Tibial nerve (tissue), 4 donors: ENCODE data around the gene RNF149. TPM values are rescaled to one million over a fixed set of nuclear protein-coding genes. Genes with fewer than 3 reads are reported as not detected.

Experiments
- DNase-seq, 2 donors: peaks; one replicate each; pipeline ENCODE4 v3.0.0-alpha.2; 2019; ENCODE audit warnings: low spot score in 2 of 2
- H3K27ac ChIP-seq, 4 donors: fragments of 200-600 bp; sonication (generic) in 3 of 4; one replicate each; pipeline ENCODE4 v1.5.1; 2017 to 2019; ENCODE audit warnings: mild to moderate bottlenecking in 1 of 4
- H3K27me3 ChIP-seq, 2 donors: fragments of 200-600 bp; sonication (generic) in 1 of 2; one replicate each; pipeline versions ENCODE4 v1.5.1 to v1.6.0; 2017 to 2019
- H3K36me3 ChIP-seq, 3 donors: fragments of 200-600 bp; sonication (generic); one replicate each; pipeline ENCODE4 v1.5.1; 2018 to 2019
- H3K4me1 ChIP-seq, 4 donors: fragments of 200-600 bp; sonication (generic) in 3 of 4; one replicate each; pipeline ENCODE4 v1.5.1; 2017 to 2019
- H3K4me3 ChIP-seq, 4 donors: fragments of 200-600 bp; sonication (generic) in 3 of 4; one replicate each; pipeline ENCODE4 v1.5.1; 2017 to 2019; ENCODE audit warnings: mild to moderate bottlenecking in 1 of 4, moderate library complexity in 1 of 4
- H3K9me3 ChIP-seq, 4 donors: fragments of 200-600 bp; sonication (generic) in 3 of 4; one replicate each; pipeline ENCODE4 v1.5.1; 2017 to 2019
- EP300 ChIP-seq, 2 donors: sonication (generic); formaldehyde crosslinking; IDR thresholded peaks; one replicate each; pipeline ENCODE4 v1.6.1; 2017; ENCODE audit warnings: antibody characterized with exemption in 2 of 2, mild to moderate bottlenecking in 1 of 2
- POLR2A ChIP-seq, 2 donors: fragments of 450-650 bp; IDR thresholded peaks; one replicate each; pipeline ENCODE4 v1.6.1; 2017; ENCODE audit warnings: antibody characterized with exemption in 2 of 2, mild to moderate bottlenecking in 2 of 2, moderate library complexity in 2 of 2
- WGBS, 2 donors: methylation state at CpG; one replicate each; pipeline ENCODE4 v1.1.5; 2018; 5-methylcytosine and 5-hydroxymethylcytosine counted together
- total RNA-seq, 4 donors: library from RNA; depleted of rRNA; stranded (reverse); fragments of >200 nt; gene quantifications; one replicate each; pipeline ENCODE4 v1.1.0, GENCODE V29; 2016
- TF ChIP-seq, protein P1 (sequence below), 5 experiments: fragments of 200-600 bp in 3 of 5; fragments of 450-650 bp in 2 of 5; sonication (generic) in 3 of 5; IDR thresholded peaks; one replicate each; pipeline ENCODE4 v1.5.1; 2016 to 2019; ENCODE audit warnings: antibody characterized with exemption in 5 of 5, mild to moderate bottlenecking in 3 of 5, moderate library complexity in 2 of 5

The RNF149 gene
- total RNA-seq, 4 donors from 2014 or later = 61.0 to 108 (median 67.3) TPM

GRCh38 chr2:101341421-101341820, 32.9 kb upstream of the RNF149 start:
- Histone ChIP-seq H3K9me3 (no peaks in the 10 kb centered on the region), H3K36me3 (no peaks in the 10 kb centered on the region), H3K4me3 (no peak overlapping the region), H3K4me1 (peaks cover 0 to 11% (median 0%) of the 10 kb centered on the region in 4 donors), H3K27me3 (no peaks in the 10 kb centered on the region), H3K27ac (no peak overlapping the region)
- 84 to 86% methylated on average over 7 of the region's 7 CpGs for WGBS, 2 donors
- TF ChIP-seq, protein P1, sequence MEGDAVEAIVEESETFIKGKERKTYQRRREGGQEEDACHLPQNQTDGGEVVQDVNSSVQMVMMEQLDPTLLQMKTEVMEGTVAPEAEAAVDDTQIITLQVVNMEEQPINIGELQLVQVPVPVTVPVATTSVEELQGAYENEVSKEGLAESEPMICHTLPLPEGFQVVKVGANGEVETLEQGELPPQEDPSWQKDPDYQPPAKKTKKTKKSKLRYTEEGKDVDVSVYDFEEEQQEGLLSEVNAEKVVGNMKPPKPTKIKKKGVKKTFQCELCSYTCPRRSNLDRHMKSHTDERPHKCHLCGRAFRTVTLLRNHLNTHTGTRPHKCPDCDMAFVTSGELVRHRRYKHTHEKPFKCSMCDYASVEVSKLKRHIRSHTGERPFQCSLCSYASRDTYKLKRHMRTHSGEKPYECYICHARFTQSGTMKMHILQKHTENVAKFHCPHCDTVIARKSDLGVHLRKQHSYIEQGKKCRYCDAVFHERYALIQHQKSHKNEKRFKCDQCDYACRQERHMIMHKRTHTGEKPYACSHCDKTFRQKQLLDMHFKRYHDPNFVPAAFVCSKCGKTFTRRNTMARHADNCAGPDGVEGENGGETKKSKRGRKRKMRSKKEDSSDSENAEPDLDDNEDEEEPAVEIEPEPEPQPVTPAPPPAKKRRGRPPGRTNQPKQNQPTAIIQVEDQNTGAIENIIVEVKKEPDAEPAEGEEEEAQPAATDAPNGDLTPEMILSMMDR (IDR thresholded peaks at IDR 0.05) = no peak
- TF ChIP-seq POLR2A (IDR thresholded peaks at IDR 0.05) = no peak
- TF ChIP-seq EP300 (IDR thresholded peaks at IDR 0.05) = no peak
- no peak for DNase-seq

DNA sequence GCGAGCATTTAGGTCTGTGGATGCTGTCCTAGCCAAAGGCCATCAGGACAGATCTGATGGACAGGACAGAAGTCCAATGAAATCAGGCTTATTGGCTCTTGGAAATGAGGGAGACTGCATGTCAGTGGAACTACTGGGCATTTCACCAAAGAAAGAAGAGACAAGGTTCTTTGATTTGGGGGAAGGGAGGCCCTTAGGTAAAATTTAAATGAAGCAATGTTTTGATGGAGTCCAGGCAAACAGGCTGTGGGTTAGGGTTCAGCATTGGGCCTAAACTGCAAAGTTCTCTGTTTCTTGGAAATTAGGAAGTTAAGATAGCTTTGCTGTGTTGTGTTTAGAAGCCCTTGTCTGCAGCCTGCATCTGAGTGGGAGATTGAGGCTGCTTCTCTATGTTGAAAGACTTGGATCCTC, 31.6 kb upstream of the RNF149 start:
- no peaks in the 10 kb centered on the region for H3K9me3 ChIP-seq
- no peak for DNase-seq
- H3K4me3 ChIP-seq = no peak overlapping the region
- 88 to 91% methylated on average over 1 of the region's 1 CpG for WGBS, 2 donors
- peaks cover 0 to 11% (median 0%) of the 10 kb centered on the region in 4 donors for H3K4me1 ChIP-seq
- H3K36me3 ChIP-seq = no peaks in the 10 kb centered on the region
- no peak for TF ChIP-seq POLR2A (IDR thresholded peaks at IDR 0.05)
- no peak for TF ChIP-seq EP300 (IDR thresholded peaks at IDR 0.05)
- TF ChIP-seq, protein P1 (IDR thresholded peaks at IDR 0.05) = no peak
- no peak overlapping the region for H3K27ac ChIP-seq
- H3K27me3 ChIP-seq = no peaks in the 10 kb centered on the region

- TF ChIP-seq EP300 (IDR thresholded peaks at IDR 0.05) (no peak), POLR2A (IDR thresholded peaks at IDR 0.05) (no peak)
- TF ChIP-seq, protein P1 (IDR thresholded peaks at IDR 0.05) = no peak
- H3K9me3 ChIP-seq = no peaks in the 10 kb centered on the region
Measured at GRCh38 chr2:101339266-101339880, 30.9 kb upstream of the RNF149 start.

DNA sequence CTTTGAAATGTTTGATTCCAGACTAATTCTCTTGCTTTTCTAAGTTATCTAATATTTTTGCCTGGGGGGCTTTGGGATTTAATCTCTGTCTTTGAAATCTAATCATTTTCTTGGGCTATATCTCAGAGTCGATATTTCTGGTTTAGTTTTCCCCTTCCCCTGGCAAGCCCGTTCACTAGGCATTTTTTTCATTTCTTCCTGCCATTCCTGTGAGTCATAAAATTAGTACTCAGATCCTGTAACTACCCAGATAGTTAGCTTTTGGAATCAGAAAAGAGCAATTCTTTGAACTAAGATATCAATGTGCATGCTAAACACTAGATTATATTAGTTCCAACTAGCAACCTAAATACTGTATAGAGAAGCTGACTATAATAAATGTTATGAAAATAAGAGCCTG, 29.4 kb upstream of the RNF149 start:
- Histone ChIP-seq H3K9me3 (no peaks in the 10 kb centered on the region), H3K4me3 (no peak overlapping the region), H3K27ac (no peak overlapping the region), H3K27me3 (no peaks in the 10 kb centered on the region), H3K36me3 (no peaks in the 10 kb centered on the region), H3K4me1 (peaks cover 0 to 11% (median 0%) of the 10 kb centered on the region in 4 donors)
- no peak for TF ChIP-seq EP300 (IDR thresholded peaks at IDR 0.05)
- DNase-seq = no peak
- WGBS, 2 donors = 49 to 53% methylated on average over 2 of the region's 2 CpGs

More at GRCh38 chr2:101339266-101339880, 30.9 kb upstream of the RNF149 start:
- Histone ChIP-seq H3K36me3 (no peaks in the 10 kb centered on the region), H3K27me3 (no peaks in the 10 kb centered on the region), H3K27ac (no peak overlapping the region), H3K4me1 (peaks cover 0 to 11% (median 0%) of the 10 kb centered on the region in 4 donors), H3K4me3 (no peak overlapping the region)
- 85 to 88% methylated on average over 4 of the region's 4 CpGs for WGBS, 2 donors
- no peak for DNase-seq

GRCh38 chr2:101332885-101333766, 24.6 kb upstream of the RNF149 start:
- DNase-seq = no peak
- Histone ChIP-seq H3K4me1 (peaks cover 0 to 31% (median 13%) of the 10 kb centered on the region in 4 donors), H3K36me3 (no peaks in the 10 kb centered on the region), H3K4me3 (no peak overlapping the region), H3K9me3 (no peaks in the 10 kb centered on the region), H3K27ac (no peak overlapping the region), H3K27me3 (no peaks in the 10 kb centered on the region)
- no peak for TF ChIP-seq POLR2A (IDR thresholded peaks at IDR 0.05)
- TF ChIP-seq, protein P1 (IDR thresholded peaks at IDR 0.05) = no peak
- TF ChIP-seq EP300 (IDR thresholded peaks at IDR 0.05) = no peak
- 62 to 72% methylated on average over 5 of the region's 5 CpGs for WGBS, 2 donors
